ENCODE results near the gene BMS1. TPM values are rescaled to one million over a fixed set of nuclear protein-coding genes. Genes with fewer than 3 reads are reported as not detected.

The BMS1 gene
- total and polyA plus RNA-seq, 2 of the 13 experiments (the other 11 are each of a cell fraction or from before 2014, with no cell fraction given) = 3.9 to 25.2 TPM

DNA sequence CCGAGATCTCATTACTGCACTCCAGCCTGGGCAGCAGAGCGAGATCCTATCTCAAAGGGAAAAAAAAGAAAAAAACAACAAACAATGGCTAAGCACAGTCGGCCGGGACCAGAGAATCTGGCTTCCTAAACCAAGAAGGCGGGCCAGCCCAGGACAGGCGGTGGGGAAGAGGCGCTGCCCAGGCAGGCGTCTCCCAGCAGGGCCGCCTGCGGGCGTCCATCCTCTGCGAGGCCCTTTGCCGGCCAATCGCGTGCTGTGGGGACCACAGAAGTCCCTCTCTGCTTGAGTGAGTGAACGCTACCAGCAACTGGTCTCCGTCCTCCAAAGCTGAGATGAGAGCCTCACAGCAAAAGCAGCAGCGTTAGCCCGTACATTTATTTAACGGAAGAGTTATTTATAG, 14.7 kb upstream of the BMS1 start (continued):
- TF ChIP-seq, protein P1, sequence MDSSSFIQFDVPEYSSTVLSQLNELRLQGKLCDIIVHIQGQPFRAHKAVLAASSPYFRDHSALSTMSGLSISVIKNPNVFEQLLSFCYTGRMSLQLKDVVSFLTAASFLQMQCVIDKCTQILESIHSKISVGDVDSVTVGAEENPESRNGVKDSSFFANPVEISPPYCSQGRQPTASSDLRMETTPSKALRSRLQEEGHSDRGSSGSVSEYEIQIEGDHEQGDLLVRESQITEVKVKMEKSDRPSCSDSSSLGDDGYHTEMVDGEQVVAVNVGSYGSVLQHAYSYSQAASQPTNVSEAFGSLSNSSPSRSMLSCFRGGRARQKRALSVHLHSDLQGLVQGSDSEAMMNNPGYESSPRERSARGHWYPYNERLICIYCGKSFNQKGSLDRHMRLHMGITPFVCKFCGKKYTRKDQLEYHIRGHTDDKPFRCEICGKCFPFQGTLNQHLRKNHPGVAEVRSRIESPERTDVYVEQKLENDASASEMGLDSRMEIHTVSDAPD (CRISPR knock-in tag; IDR thresholded peaks at IDR 0.05) = no peak
- TF ChIP-seq, protein P2, sequence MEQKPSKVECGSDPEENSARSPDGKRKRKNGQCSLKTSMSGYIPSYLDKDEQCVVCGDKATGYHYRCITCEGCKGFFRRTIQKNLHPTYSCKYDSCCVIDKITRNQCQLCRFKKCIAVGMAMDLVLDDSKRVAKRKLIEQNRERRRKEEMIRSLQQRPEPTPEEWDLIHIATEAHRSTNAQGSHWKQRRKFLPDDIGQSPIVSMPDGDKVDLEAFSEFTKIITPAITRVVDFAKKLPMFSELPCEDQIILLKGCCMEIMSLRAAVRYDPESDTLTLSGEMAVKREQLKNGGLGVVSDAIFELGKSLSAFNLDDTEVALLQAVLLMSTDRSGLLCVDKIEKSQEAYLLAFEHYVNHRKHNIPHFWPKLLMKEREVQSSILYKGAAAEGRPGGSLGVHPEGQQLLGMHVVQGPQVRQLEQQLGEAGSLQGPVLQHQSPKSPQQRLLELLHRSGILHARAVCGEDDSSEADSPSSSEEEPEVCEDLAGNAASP (CRISPR knock-in tag; IDR thresholded peaks at IDR 0.05; ENCODE audit: borderline replicate concordance) = no peak

DNA sequence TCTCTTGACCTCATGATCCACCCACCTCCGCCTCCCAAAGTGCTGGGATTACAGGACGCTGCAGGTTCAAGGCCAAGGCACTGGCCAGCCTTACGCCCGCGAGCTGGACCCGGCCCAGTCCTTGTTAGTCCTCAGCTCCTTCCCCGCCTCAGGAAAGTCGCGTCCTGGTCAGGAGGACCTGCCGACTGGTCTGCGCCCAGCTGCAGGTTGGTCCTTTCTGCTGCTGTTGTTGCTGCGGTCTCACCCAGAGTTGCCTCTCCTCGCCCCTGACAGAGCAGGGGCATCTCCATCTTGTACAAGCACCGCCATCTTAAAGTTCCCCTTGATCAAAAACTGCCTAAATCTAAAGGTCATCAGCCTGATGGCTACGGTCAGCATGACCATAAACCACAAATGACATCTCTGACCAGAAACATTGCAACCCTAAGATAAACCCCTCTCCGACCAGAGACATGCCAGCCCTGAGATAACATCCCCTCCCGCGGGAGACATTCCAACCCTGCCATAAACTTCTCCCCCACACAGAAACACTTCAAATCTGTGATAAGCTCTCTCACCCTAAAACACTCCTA, 13.9 kb upstream of the BMS1 start:
- FAIRE-seq (no peak), DNase-seq (ENCODE audit: low spot score) (no peak), ATAC-seq (no peak)
- peak overlapping the region; percentile 66 for H3K4me2 ChIP-seq (ENCODE audit: low read depth, low read length)
- ChIA-PET CTCF (ENCODE audit: low intra/inter-chr PET ratio, low total read pairs) (no interaction called here), POLR2A (no interaction called here)
- no peaks in the 10 kb centered on the region for H4K20me1 ChIP-seq (ENCODE audit: insufficient read depth, low read length)
- no peaks in the 10 kb centered on the region for H3K36me3 ChIP-seq (replicated peaks in 1 of 2; ENCODE audit: control insufficient read depth in 1 of 2, insufficient read depth in 2 of 2, low read length in 2 of 2)
- H3K27me3 ChIP-seq (ENCODE audit: control insufficient read depth in 1 of 2, insufficient read depth in 2 of 2, low read length in 2 of 2) = peaks cover 0 to 6% of the 10 kb centered on the region in 2 experiments; a peak in 1 of 5 replicates
- no peaks in the 10 kb centered on the region for H3K79me2 ChIP-seq (ENCODE audit: insufficient read depth, low read length)
- no peak overlapping the region for H2AFZ ChIP-seq (ENCODE audit: low read length)
- H3K9me3 ChIP-seq (ENCODE audit: low read length) = no peaks in the 10 kb centered on the region
- H3K4me1 ChIP-seq (ENCODE audit: insufficient read depth, low read length) = peaks cover 12% of the 10 kb centered on the region
- no peak overlapping the region for H3K9ac ChIP-seq (ENCODE audit: insufficient read depth, low read depth, low read length)
- in situ Hi-C loops (cut with HindIII; ENCODE audit: extremely low pct_ligation_motif_present, low pct_unique_long_range_greater_than_20kb) (no loop called here), intact Hi-C loops (cut with micrococcal nuclease; ENCODE audit: unreplicated experiment) (no loop called here)
- 59% methylated on average over 10 of the region's 18 CpGs for WGBS (ENCODE audit: low lambda C conversion rate)
- H3K27ac ChIP-seq (ENCODE audit: extremely low read length, insufficient read depth, low read length) = no peak overlapping the region
- H3K4me3 ChIP-seq (replicated peaks in 1 of 3; ENCODE audit: insufficient read depth in 1 of 3, low read depth in 2 of 3, low read length in 3 of 3) = no peak overlapping the region
- no TSS peak for BruUV-seq (replicated peaks)
- TF ChIP-seq, protein P3, sequence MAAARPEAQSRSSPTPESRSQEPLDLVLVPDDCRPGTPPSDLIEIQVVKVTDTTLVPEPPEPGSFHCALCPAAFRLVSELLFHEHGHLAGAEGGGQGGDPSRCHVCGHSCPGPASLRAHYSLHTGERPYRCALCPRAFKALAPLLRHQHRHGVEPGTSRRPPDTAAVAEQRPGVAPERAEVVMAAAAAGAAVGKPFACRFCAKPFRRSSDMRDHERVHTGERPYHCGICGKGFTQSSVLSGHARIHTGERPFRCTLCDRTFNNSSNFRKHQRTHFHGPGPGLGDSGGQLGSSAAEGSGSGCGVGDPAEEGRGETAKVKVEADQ (CRISPR knock-in tag; IDR thresholded peaks at IDR 0.05; ENCODE audit: borderline replicate concordance) = no peak
- TF ChIP-seq, protein P4, sequence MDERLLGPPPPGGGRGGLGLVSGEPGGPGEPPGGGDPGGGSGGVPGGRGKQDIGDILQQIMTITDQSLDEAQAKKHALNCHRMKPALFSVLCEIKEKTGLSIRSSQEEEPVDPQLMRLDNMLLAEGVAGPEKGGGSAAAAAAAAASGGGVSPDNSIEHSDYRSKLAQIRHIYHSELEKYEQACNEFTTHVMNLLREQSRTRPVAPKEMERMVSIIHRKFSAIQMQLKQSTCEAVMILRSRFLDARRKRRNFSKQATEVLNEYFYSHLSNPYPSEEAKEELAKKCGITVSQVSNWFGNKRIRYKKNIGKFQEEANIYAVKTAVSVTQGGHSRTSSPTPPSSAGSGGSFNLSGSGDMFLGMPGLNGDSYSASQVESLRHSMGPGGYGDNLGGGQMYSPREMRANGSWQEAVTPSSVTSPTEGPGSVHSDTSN (CRISPR knock-in tag; IDR thresholded peaks at IDR 0.05) = no peak
- TF ChIP-seq ZNF296 (CRISPR knock-in tag; conservative IDR thresholded peaks at IDR 0.05) (no peak), ZNF34 (CRISPR knock-in tag; IDR thresholded peaks at IDR 0.05; ENCODE audit: borderline replicate concordance) (no peak), ARID2 (CRISPR knock-in tag; IDR thresholded peaks at IDR 0.05; ENCODE audit: borderline replicate concordance) (no peak), JUNB (CRISPR knock-in tag; IDR thresholded peaks at IDR 0.05; ENCODE audit: borderline replicate concordance) (no peak), SSRP1 (CRISPR knock-in tag; IDR thresholded peaks at IDR 0.05) (no peak), ZNF605 (CRISPR knock-in tag; IDR thresholded peaks at IDR 0.05) (no peak), TOE1 (CRISPR knock-in tag; IDR thresholded peaks at IDR 0.05) (no peak), IKZF1 (IDR thresholded peaks at IDR 0.05) (no peak), MAFK (conservative IDR thresholded peaks at IDR 0.05 in 1 of 2, IDR thresholded peaks at IDR 0.05 in 1 of 2; ENCODE audit: low read length in 2 of 2) (no peak), ZSCAN20 (CRISPR knock-in tag; IDR thresholded peaks at IDR 0.05; ENCODE audit: borderline replicate concordance) (no peak), NFIC (IDR thresholded peaks at IDR 0.05; ENCODE audit: low read length) (no peak), PCBP1 (IDR thresholded peaks at IDR 0.05; ENCODE audit: borderline replicate concordance, low read depth, low read length) (no peak)
- TF ChIP-seq, protein P5, sequence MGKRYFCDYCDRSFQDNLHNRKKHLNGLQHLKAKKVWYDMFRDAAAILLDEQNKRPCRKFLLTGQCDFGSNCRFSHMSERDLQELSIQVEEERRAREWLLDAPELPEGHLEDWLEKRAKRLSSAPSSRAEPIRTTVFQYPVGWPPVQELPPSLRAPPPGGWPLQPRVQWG (CRISPR knock-in tag; IDR thresholded peaks at IDR 0.05; ENCODE audit: borderline replicate concordance, low read depth) = no peak
